LHCN-M2 (cell line): ENCODE data around the gene CLMP. TPM values are rescaled to one million over a fixed set of nuclear protein-coding genes. Genes with fewer than 3 reads are reported as not detected.
"Not testable (repeated sequence)": the region's sequence is repeated elsewhere in the genome, so short reads cannot be mapped to it uniquely, and the experiment has no call there.

ENCODE experiments used
- DNase-seq: peaks from one replicate; pipeline ENCODE4 v3.0.0-alpha.2; 2012; ENCODE audit warnings: low read depth
- total RNA-seq: library from RNA; depleted of rRNA; stranded (reverse); fragments of >200 nt; gene quantifications from 2 replicates; pipeline ENCODE4 v1.2.3, GENCODE V29; 2014

The CLMP gene
- total RNA-seq, 1 experiment from 2014 or later: 65.3 TPM

DNA sequence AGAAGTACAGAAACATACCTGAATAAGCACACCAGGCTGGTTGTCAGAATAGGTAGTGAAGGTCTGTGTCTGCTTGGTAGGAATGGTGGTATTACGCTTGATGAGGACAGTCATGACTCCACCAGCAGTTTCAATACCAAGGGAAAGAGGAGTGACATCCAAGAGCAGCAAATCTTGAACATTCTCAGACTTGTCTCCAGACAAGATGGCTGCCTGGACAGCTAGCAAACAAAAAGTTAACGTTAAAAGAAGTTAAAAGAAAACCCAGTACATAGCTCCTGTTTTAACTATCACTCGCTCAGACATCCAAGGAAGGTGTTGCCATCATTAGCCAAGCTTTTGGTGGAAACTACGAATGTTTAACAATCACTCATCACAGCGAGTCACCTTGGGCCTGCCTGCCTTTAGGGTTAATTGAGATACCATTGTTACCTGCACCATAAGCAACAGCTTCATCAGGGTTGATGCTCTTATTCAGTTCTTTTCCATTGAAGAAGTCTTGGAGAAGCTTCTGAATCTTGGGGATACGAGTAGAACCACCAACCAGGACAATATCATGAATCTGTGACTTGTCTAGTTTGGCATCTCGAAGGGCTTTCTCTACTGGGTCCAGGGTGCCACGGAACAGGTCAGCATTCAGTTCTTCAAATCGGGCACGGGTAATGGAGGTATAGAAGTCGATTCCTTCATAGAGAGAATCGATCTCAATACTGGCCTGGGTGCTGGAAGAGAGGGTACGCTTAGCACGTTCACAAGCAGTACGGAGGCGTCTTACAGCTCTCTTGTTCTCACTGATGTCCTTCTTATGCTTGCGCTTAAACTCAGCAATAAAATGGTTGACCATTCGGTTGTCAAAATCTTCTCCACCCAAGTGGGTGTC, 135.8 kb downstream of the CLMP start:
- not testable (repeated sequence) for DNase-seq

DNA sequence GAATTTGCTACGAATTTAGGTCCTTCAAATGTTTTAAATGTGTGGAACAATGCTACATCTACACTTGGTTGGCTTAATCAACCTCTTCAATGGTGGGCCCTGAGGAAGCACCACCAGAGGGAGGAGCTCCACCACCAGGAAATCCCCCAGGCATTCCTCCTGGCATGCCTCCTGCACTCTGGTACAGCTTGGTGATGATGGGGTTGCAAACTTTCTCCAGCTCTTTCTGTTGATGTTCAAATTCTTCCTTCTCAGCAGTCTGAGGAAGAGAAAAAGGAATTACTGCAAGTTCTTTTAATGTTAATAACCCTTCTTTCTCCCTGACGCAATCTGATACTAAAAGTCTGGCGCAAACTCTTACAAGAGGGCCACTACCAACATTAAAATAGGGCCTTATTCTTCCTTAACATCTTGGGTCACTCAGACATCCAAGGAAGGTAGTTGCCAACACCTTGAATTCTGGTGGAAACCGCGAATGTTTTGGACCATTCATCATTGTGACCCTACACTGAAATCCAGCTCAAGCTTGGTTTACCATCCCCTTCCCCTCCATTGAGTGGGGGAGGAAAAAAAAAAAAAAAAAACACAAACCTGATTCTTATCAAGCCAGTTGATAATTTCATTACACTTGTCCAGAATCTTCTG, 137.3 kb downstream of the CLMP start:
- DNase-seq: no peak

DNA sequence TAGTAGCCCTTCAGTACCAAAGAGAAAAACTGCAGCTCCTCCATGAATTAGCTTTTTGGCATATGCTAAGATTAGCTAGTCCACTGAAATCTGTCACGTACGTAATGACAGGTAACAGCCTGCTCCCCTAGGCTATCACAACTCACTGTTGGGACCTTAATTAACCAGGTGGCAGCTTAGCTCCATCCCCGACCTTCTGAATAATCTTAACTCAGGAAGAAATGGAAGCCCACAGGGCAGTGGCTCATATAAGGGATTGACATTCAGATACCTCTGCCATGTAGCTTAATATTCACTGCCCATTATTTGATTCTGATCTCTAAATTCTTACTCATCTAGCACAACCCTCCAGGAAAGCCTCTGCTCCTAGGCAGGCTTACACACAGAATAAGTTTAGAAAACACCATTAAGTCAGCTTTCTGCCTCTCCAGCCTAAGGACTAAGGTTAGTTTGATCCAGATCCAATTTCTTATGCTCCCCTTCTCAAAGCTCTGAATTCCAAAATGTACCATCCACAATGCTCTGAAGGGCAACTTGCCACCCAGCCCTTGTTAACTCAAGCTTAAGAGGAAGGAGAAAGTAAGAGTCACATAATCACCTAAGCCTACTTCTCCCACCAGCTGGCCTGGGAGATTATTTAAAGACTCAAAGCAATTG, 138.1 kb downstream of the CLMP start:
- no peak for DNase-seq

GRCh38 chr11:123055191-123055901, 139.7 kb downstream of the CLMP start:
- no peak for DNase-seq

DNA sequence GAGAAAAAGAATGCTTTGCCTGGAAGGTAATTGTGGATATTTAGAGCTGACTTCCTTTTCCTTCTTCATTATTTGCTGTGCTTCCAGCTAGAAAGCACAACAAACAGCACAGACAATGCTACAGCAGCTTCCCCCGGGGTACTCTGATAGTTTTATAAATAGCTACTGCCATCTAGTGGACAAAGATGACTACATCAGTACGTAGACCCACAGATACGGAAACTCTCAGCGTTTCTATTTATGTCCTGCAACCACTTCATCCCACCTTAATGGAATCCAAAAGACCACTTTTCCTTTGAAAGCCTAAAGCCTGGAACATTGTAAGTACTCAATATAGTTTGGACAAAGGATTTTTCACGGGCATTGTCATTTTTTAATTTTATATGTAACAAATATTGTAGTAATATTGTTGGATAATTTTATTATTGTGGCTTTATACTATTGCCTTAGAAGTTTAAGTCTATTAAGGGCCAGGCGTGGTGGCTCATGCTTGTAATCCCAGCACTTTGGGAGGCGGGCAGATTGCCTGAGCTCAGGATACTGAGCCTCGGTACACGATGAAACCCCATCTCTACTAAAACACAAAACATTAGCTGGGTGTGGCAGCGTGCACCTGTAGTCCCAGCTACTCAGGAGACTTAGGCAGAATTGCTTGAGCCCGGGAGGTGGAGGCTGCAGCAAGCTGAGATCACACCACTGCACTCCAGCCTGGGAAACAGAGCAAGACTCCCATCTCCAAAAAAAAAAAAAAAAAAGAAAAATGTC, 140.6 kb downstream of the CLMP start:
- DNase-seq: peak; percentile 72

DNA sequence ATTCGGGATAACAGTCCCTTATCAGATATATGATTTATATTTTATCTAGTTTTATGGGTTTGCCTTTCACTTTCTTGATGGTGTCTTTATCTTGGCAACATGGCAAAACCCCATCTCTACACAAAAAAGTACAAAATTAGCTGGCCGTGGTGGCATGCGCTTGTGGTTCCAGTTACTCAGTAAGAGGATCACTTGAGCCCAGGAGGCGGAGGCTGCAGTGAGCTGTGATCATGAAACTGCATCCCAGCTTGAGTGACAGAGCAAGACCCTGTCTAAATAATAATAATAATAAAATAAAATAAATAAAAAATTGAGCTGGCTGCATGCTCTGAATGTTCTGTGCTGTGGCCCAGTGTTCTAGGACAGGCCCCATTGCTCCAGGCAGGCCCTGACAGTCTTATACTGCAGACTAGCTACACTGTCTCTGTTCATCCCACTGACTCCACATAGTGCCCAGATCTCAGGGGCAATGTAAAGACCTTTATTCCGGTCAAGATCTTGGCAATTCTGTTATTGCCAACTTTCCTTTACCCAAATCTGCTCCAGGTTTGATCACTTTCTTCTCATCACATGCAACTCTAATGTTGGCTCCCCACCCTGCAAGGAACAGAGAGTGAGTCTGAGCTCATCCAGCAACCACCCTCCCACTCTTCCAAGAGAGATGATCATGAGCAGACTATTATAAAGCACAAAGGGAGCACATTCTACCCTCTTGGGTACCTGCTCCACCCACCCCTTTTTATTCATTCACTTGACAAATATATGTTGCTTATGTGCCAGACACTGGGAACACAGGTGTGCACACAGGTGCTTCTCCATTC, 141.9 kb downstream of the CLMP start:
- DNase-seq: no peak

- DNase-seq: no peak
These were observed 143.4 kb downstream of the CLMP start for GRCh38 chr11:123051634-123052033.

DNA sequence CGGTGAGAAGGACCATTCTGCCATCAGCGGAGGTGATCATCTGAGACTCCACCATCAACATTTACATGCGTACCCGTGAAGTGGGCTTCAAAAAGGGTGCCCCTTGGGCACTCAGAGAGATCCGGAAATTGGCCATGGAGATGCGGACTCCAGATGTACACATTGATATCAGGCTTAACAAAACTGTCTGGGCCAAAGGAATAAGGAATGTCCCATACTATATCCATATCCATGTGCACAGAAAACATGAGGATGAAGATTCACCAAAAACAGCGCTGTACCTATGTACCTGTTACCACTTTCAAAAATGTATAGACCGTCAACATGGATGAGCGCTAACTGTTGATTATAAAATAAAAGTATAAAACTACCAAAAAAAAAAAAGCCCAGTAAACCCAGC, 143.9 kb downstream of the CLMP start:
- no peak for DNase-seq

- no peak for DNase-seq
These were observed 147.1 kb downstream of the CLMP start for GRCh38 chr11:123047947-123048293.

- no peak for DNase-seq
These were observed 147.6 kb downstream of the CLMP start for GRCh38 chr11:123047266-123047946.

DNA sequence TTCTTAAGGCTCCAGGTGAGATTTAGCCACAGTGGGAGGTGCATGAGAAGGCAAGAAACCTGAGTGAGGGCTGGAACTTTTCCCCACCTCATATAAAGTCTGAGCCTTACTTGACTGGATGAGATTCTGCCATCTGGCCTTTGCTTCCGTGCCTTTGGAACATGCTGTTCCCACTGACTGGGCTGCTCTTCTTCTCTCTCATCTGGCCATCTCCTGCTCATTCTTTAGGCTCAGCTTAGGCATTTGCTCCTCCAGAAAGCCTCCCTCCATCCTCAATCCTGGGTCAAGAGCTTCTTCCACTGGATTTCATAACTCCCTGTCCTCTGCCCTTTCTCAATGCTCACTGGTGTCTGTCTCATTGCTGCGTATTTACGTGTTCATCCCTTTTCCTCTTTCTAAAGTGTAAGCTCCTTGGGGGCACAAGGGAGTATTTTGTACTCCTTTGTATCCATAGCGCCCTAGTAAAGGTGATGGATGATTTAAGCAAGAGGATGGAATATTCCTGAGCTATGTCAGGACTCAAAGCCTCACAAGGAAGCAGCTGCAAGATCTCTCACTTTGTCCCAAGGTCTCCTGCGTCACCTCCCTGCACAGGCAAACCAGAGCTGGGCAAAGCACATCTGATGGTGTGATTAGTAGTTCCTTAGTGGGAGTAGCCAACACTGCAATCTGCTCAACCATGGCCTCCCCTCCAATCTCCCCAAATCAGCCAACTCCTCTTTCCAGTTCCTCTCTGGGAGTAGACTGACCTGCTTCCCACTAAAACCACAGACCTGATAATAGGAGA, 148.4 kb downstream of the CLMP start:
- no peak for DNase-seq

DNA sequence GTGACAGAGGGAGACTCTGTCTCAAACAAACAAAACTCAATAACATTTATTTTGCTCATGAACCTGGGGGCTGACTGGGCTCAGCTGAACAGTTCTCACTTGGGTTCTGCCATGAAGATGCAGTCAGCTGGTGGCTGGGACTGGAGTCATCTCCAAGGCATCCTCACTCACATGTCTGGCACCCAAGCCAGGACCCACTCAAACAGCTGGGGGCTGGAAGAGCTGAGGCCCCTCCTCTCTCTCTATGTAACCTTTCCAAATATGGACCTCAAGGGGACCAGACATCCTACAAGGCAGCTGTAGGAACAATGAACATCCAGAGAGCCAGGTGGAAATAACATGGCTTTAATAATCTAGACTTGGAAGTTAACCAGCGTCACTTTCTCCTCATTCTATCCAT, 149.9 kb downstream of the CLMP start:
- no peak for DNase-seq

DNA sequence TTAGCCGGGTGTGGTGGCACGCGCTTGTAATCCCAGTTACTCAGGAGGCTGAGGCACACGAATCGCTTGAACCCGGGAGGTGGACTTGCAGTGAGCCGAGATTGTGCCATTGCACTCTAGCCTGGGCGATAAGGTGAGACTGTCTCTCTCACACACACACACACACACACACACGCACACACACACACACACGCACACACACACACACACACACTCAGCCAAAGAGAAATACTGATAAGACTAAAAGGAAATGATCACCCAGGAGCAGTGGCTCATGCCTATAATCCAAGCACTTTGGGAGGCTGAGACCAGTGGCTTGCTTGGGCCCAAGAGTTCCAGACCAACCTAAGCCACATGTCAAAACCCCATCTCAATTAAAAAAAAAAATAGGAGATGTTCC, 153.9 kb downstream of the CLMP start:
- no peak for DNase-seq

GRCh38 chr11:123040111-123040432, 155.0 kb downstream of the CLMP start:
- no peak for DNase-seq

DNA sequence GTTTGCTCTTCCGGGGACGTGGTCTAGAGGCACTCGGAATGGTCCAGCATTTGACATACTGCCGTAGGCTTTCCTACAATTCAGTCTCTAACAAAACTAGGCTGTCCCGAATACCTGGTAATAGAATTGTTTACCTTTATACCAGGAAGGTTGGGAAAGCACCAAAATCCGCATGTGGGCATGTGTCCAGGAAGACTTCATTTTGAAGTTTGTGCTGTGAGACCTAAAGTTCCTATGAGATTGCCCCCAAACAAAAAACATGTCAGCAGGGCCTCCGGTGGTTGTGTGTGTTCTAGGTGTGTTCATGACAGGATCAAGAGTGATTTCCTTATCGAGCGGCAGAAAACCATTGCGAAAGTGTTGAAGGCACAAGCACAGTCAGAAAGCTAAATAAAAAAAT, 159.2 kb downstream of the CLMP start:
- no peak for DNase-seq

- no peak for DNase-seq
These were observed 160.5 kb downstream of the CLMP start for GRCh38 chr11:123034597-123034996.

DNA sequence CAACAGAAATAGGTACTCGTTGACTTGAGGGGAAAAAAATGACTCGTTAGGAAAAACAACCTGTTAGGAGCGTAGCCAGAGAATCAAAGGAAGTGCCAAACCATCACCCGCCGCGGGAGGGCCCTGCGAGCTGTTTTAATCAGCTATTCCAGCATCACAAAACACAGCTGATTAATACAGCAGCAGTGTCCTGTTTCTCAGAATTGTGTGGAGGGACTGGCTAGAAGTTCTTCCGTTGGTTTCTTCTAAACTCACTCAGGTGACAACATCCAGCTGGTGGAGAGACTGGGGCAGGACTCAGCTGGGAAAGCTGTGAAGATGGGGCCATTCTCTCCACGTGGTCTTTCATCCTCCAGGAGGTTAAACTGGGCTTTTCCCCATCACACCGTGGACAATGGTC, 161.2 kb downstream of the CLMP start:
- DNase-seq: no peak

DNA sequence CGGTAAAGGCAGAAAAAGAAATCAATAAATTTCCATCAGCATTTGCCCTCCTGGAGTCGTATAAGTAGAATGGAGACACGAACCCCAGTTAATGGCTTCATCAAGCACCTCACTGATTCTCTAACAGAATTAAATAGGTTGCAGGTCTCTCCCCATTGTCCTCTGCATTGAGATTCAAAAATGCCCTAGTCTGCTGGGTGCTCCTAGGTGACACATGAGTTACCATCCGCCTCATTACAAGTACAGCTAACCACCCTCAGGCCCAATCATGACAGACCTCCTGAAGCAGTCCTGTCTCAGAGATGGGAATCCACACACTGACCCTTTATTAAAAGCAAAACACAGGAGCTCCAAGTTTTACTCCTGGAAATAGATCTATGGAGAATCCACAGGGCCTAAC, 164.5 kb downstream of the CLMP start:
- no peak for DNase-seq

DNA sequence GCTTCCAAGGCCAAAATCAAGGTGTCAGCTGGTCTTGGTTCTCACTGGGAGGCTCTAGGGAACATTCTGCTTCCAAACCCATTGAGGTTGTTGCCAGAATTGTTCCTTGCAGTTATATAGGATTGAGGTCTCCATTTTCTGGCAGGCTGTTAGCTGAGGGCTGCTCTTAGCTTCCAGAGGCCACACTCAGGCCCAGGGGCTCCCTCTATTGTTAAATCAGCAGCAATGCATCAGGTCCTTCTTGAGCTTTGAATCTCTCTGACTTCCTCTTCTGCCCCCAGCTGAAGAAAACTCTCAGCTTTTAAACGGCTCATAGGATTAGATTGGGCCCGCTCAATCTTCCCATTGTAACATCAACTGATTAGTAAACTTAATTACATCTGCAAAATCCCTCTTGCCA, 174.1 kb downstream of the CLMP start:
- DNase-seq: peak; percentile 45
